A673 (cell line): Measurements from ENCODE around the gene KCNC3.

Source experiments
- CTCF ChIP-seq: fragments of 300-800, 200-600 bp; sonication (generic); conservative IDR thresholded peaks from 2 replicates; pipeline ENCODE4 v1.5.1; 2017; ENCODE audit warnings: low read depth, mild to moderate bottlenecking, antibody characterized with exemption, low read length, moderate library complexity, mixed read lengths
- EZH2 ChIP-seq: fragments of 200-600 bp; sonication (generic); IDR thresholded peaks from 2 replicates; pipeline ENCODE4 v1.6.1; 2017; ENCODE audit warnings: borderline replicate concordance, low read depth, mild to moderate bottlenecking, mixed read lengths, antibody characterized with exemption, low read length; ENCODE audit not compliant: poor library complexity, severe bottlenecking

DNA sequence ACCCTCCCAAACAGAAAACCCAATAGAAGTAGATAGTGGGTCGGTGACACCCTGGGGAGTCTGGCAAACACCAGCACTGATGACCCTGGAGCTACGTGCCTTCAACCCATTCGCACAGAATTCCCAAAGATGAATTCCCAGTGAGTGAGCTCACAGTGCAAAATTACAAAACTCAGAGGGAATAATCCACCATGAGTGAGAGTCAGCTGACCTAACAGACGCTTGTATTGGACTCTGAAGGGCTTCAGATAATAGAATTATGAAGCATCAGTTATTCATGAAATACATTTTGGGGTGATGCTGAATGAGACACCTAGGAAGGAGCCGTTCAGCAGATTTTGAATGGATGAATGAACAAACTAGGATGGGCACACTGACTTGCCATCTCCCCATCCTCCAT lies 40.2 kb downstream of the KCNC3 start:
- TF ChIP-seq CTCF (no peak), EZH2 (no peak)
